GM12801 (cell line): ENCODE data around the gene SKIC3.

Source experiments
- TF ChIP-seq, protein P1 (sequence below): IDR thresholded peaks from one replicate; pipeline ENCODE4 v1.5.1; 2011; ENCODE audit warnings: control low read depth; ENCODE audit not compliant: insufficient read length; ENCODE audit errors: extremely low read depth

SKIC3 gene

DNA sequence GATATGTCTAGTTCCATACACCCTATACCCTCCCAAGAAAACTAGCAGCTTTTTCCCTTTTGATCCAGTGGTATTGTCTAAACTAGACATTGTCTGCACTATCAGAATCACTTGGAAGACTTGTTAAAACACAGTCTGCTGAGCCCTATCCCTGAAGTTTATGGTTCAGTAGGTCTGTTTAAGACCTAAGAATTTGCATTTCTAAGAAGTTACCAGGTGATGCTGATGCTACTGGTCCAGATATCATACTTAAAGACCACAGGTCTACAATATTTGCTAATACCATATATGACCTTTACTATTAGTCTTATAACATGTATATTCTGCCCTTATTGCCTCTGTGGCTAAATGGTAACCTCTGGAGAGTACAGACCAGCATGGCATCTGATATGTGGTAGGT is 23.3 kb downstream of the SKIC3 start:
- TF ChIP-seq, protein P1, sequence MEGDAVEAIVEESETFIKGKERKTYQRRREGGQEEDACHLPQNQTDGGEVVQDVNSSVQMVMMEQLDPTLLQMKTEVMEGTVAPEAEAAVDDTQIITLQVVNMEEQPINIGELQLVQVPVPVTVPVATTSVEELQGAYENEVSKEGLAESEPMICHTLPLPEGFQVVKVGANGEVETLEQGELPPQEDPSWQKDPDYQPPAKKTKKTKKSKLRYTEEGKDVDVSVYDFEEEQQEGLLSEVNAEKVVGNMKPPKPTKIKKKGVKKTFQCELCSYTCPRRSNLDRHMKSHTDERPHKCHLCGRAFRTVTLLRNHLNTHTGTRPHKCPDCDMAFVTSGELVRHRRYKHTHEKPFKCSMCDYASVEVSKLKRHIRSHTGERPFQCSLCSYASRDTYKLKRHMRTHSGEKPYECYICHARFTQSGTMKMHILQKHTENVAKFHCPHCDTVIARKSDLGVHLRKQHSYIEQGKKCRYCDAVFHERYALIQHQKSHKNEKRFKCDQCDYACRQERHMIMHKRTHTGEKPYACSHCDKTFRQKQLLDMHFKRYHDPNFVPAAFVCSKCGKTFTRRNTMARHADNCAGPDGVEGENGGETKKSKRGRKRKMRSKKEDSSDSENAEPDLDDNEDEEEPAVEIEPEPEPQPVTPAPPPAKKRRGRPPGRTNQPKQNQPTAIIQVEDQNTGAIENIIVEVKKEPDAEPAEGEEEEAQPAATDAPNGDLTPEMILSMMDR = no peak

- TF ChIP-seq, protein P1 = no peak
Measured at GRCh38 chr5:95530416-95530815, 24.4 kb downstream of the SKIC3 start.

GRCh38 chr5:95528565-95528964 is 26.2 kb downstream of the SKIC3 start:
- TF ChIP-seq, protein P1 = no peak

DNA sequence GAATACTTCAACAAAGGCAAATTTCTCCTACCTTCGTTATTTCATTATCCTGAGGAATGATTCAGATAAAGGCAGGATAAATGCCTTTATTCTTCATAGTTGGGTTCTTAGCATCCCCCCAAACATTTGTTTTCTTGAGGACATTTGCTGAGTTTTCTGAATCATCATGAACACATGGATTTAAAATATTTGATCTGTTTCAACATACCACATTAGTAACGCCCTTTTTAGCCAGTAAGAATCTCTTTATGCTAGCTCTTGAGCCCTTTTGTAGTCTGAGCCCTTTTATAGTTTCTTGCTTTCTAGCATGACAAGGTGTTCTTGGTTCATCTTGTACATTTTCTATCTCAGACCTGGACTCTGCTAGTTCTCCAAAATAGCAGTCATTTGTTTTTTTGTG is 27.9 kb downstream of the SKIC3 start:
- TF ChIP-seq, protein P1 = no peak

GRCh38 chr5:95524423-95524822 is 30.4 kb downstream of the SKIC3 start:
- TF ChIP-seq, protein P1 = no peak

DNA sequence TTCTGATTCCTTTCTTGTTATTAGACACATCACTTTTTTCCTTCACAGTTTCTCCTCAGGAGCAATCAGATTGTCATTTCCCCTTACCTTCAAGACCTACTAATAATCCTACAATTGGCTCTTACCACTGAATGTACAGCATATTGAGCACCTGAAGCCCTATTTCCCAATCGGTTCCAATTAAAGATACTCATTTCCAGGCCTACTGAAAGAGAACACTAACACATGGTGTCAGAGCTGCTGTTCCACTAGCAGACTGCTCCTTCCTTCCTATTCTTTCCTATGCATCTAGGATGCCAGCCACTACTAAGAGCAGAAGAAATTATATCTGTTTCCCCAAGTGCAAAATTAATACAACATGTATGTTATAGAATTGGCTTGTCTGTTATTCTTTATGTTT is 34.6 kb downstream of the SKIC3 start:
- TF ChIP-seq, protein P1 = no peak

DNA sequence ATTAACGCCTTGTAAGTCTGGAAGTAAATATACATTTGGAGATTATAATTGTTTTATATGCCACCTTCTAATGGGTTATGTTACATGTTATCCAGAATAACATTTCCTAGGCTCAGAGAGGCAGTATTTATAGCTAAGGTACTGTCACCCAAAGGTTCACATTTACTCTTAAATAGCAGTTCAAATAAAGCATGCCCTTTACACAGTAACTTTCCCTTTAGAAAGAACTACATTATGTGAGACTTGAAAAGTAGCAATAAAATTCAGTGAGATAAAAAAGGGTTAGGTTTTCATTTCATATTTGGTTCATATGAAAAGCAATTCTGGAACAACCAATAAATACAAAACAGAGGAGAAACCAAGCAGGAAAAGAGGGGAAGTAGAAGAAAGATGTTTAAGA is 35.1 kb downstream of the SKIC3 start:
- TF ChIP-seq, protein P1 = no peak

- TF ChIP-seq, protein P1 = no peak
Measured at GRCh38 chr5:95519151-95519550, 35.6 kb downstream of the SKIC3 start.
